Activated CD4-positive, CD25-positive, alpha-beta regulatory T cell treated with anti-CD3 and anti-CD28 coated beads, Interleukin-2, amount 50 U/mL, for 16 hours (primary cell): ENCODE data around the gene DGKQ.

Experiments used
- DNase-seq: peaks from one replicate; pipeline ENCODE4 v3.0.0-alpha.2; 2020; ENCODE audit warnings: low read depth, low spot score

Gene DGKQ

GRCh38 chr4:996030-996996 is 22.9 kb upstream of the DGKQ start:
- DNase-seq, result no peak

GRCh38 chr4:995311-996026 is 22.1 kb upstream of the DGKQ start:
- no peak for DNase-seq

- DNase-seq, result no peak
Observed at GRCh38 chr4:993111-994029, 20.0 kb upstream of the DGKQ start, which contains the start of gene SLC26A1. TSS of gene SLC26A1 (minus strand) at chr4:993404. CDS start at chr4:991703, 1,701 bp downstream.

- no peak for DNase-seq
Observed at GRCh38 chr4:992297-993110, 19.1 kb upstream of the DGKQ start.

GRCh38 chr4:991451-992296 is 18.3 kb upstream of the DGKQ start:
- no peak for DNase-seq

GRCh38 chr4:990746-991367 is 17.5 kb upstream of the DGKQ start:
- DNase-seq, result no peak

GRCh38 chr4:989722-990471 is 16.5 kb upstream of the DGKQ start:
- no peak for DNase-seq

- DNase-seq, result no peak
Observed at GRCh38 chr4:988726-989721, 15.7 kb upstream of the DGKQ start.

- DNase-seq, result no peak
Observed at GRCh38 chr4:987624-988513, 14.5 kb upstream of the DGKQ start.

GRCh38 chr4:986879-987623 is 13.7 kb upstream of the DGKQ start, which contains the start of gene IDUA:
TSS of gene IDUA (plus strand) at chr4:987044. CDS start at chr4:987085, 41 bp downstream.
- DNase-seq, result peak; percentile 72

- no peak for DNase-seq
Observed at GRCh38 chr4:986428-986878, 13.1 kb upstream of the DGKQ start.

GRCh38 chr4:985123-985830 is 11.9 kb upstream of the DGKQ start:
- DNase-seq, result peak; percentile 41

- DNase-seq, result no peak
Observed at GRCh38 chr4:984336-985054, 11.1 kb upstream of the DGKQ start.

GRCh38 chr4:982814-983213 is 9.4 kb upstream of the DGKQ start:
- no peak for DNase-seq
